DMS53 (cell line): ENCODE data around the gene ROPN1.
"Not testable (repeated sequence)": the region's sequence is repeated elsewhere in the genome, so short reads cannot be mapped to it uniquely, and the experiment has no call there.

Source experiments
- DNase-seq: peaks from one replicate; lab custom pipeline; 2025; lab: John Stamatoyannopoulos, UW

ROPN1 gene

GRCh38 chr3:123993818-123994217 is 1.9 kb upstream of the ROPN1 start:
- DNase-seq, result peak; percentile 67

- DNase-seq, result no peak
Measured at GRCh38 chr3:123986427-123986826, 5.5 kb downstream of the ROPN1 start.

- no peak for DNase-seq
Measured at GRCh38 chr3:123984957-123985356, 7.0 kb downstream of the ROPN1 start.

GRCh38 chr3:123984350-123984749 is 7.6 kb downstream of the ROPN1 start:
- DNase-seq, result no peak

- DNase-seq, result not testable (repeated sequence)
Measured at GRCh38 chr3:123981317-123981716, 10.6 kb downstream of the ROPN1 start.

GRCh38 chr3:123980539-123980938 is 11.4 kb downstream of the ROPN1 start:
- no peak for DNase-seq

GRCh38 chr3:123979525-123980501 is 12.1 kb downstream of the ROPN1 start:
- peak; percentile 70 for DNase-seq

- DNase-seq, result not testable (repeated sequence)
Measured at GRCh38 chr3:123976904-123977303, 15.0 kb downstream of the ROPN1 start.

- DNase-seq, result not testable (repeated sequence)
Measured at GRCh38 chr3:123976181-123976898, 15.6 kb downstream of the ROPN1 start.

GRCh38 chr3:123975030-123975429 is 16.9 kb downstream of the ROPN1 start:
- DNase-seq, result not testable (repeated sequence)

GRCh38 chr3:123971406-123971805 is 20.5 kb downstream of the ROPN1 start:
- no peak for DNase-seq

GRCh38 chr3:123967260-123967659 is 24.7 kb downstream of the ROPN1 start:
- DNase-seq, result not testable (repeated sequence)

- not testable (repeated sequence) for DNase-seq
Measured at GRCh38 chr3:123966799-123967198, 25.1 kb downstream of the ROPN1 start.

GRCh38 chr3:123964793-123965192 is 27.1 kb downstream of the ROPN1 start:
- not testable (repeated sequence) for DNase-seq

GRCh38 chr3:123961508-123961856 is 30.4 kb downstream of the ROPN1 start:
- DNase-seq, result no peak

- DNase-seq, result peak; percentile 96
Measured at GRCh38 chr3:123960781-123961507, 31.0 kb downstream of the ROPN1 start, which contains the start of gene CCDC14. TSS of gene CCDC14 (minus strand) at chr3:123961229. CDS start at chr3:123961173, 56 bp downstream.

GRCh38 chr3:123953735-123954134 is 38.2 kb downstream of the ROPN1 start:
- DNase-seq, result peak; percentile 80

- peak; percentile 32 for DNase-seq
Measured at GRCh38 chr3:123952844-123953520, 38.9 kb downstream of the ROPN1 start.

GRCh38 chr3:123951522-123952447 is 40.1 kb downstream of the ROPN1 start:
- DNase-seq, result peak; percentile 91

GRCh38 chr3:123949641-123950040 is 42.3 kb downstream of the ROPN1 start:
- DNase-seq, result no peak
